Activated CD4-positive, CD25-positive, alpha-beta regulatory T cell (primary cell): ENCODE results near the gene NDUFA7.
"Not testable (repeated sequence)": the region's sequence is repeated elsewhere in the genome, so short reads cannot be mapped to it uniquely, and the experiment has no call there.

Experiments used
- DNase-seq, 4 experiments: peaks; one replicate each; lab custom pipeline; 2025; lab: John Stamatoyannopoulos, UW

NDUFA7 gene

GRCh38 chr19:8264248-8264647 is 56.9 kb downstream of the NDUFA7 start:
- not testable (repeated sequence) for DNase-seq

GRCh38 chr19:8262431-8262830 is 58.7 kb downstream of the NDUFA7 start:
- no peak for DNase-seq

GRCh38 chr19:8261881-8262280 is 59.3 kb downstream of the NDUFA7 start:
- no peak for DNase-seq

- DNase-seq, result no peak
These were observed 59.8 kb downstream of the NDUFA7 start for GRCh38 chr19:8261347-8261746.
